ENCODE results near the gene LGALS9B.
"Not testable (repeated sequence)": the region's sequence is repeated elsewhere in the genome, so short reads cannot be mapped to it uniquely, and the experiment has no call there.

DNA sequence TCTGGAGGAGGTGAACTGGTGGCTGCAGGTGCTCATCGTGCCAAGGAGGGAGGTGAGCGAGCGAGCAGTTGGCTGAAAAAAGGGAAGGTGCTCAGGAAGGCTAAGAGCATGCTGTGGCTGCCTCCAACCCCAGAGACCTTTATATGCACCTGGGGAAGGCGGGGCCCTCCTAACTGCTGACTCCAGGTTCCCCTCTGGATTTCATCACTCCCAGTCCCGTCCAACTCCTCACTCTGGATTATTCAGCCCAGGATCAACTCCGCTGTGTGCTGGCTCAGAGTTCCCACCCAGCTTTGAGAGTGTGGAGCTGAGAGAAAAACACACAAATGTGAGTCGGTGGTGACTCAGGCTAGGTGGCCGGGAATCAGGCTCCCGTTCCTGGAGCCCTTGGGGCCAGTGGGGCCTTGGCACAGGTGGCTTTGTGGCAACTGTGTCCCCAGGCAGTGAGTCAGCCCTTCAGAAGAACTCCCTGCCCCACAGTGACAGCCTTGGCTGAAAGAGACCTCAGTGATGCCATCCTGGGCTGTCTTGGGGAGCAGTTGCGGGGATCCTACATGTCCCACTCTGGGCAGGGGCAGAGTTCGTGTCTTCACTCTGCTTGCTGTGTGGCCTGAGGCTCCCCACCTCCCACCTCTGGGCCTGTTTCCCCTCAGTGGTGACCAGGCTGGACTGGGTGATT is 37.2 kb upstream of the LGALS9B start:
- TF ChIP-seq, protein P1, sequence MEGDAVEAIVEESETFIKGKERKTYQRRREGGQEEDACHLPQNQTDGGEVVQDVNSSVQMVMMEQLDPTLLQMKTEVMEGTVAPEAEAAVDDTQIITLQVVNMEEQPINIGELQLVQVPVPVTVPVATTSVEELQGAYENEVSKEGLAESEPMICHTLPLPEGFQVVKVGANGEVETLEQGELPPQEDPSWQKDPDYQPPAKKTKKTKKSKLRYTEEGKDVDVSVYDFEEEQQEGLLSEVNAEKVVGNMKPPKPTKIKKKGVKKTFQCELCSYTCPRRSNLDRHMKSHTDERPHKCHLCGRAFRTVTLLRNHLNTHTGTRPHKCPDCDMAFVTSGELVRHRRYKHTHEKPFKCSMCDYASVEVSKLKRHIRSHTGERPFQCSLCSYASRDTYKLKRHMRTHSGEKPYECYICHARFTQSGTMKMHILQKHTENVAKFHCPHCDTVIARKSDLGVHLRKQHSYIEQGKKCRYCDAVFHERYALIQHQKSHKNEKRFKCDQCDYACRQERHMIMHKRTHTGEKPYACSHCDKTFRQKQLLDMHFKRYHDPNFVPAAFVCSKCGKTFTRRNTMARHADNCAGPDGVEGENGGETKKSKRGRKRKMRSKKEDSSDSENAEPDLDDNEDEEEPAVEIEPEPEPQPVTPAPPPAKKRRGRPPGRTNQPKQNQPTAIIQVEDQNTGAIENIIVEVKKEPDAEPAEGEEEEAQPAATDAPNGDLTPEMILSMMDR (IDR thresholded peaks at IDR 0.05) = not testable (repeated sequence)
- not testable (repeated sequence) for TF ChIP-seq POLR2A (IDR thresholded peaks at IDR 0.05)
